ENCODE results near the gene TMEM179B.
A peak's percentile ranks its signal among the peaks of the same experiment; 100 is the strongest.

TMEM179B gene

GRCh38 chr11:62832336-62833234, 45.4 kb downstream of the TMEM179B start, which contains the start of gene TEX54:
TSS of gene TEX54 (minus strand) at chr11:62832841.
- WGBS (ENCODE audit: insufficient coverage, insufficient read length), result no CpG with 5 or more reads among the region's 40 CpGs
- DNase-seq (ENCODE audit: low read depth, low spot score), result no peak
- no peaks in the 10 kb centered on the region; the same call in 1 of the 2 replicates for H3K4me1 ChIP-seq (ENCODE audit: control insufficient read depth, insufficient read depth, low read length)
- H3K9me3 ChIP-seq (ENCODE audit: control insufficient read depth, insufficient read depth, low read length), result no peaks in the 10 kb centered on the region
- peaks cover 20% of the 10 kb centered on the region for H3K36me3 ChIP-seq (ENCODE audit: control insufficient read depth, insufficient read depth, low read length)
- H3K27me3 ChIP-seq (ENCODE audit: control insufficient read depth, insufficient read depth, low read length), result no peaks in the 10 kb centered on the region
- H3K4me3 ChIP-seq (ENCODE audit: low read length), result peak within 1 kb of the TSS; percentile 92; the same call in 1 of the 2 replicates
- H3K27ac ChIP-seq (ENCODE audit: low read length), result no peak within 1 kb of the TSS

- no CpG with 5 or more reads among the region's 8 CpGs for WGBS (ENCODE audit: insufficient coverage, insufficient read length)
These were observed 48.1 kb downstream of the TMEM179B start for GRCh38 chr11:62835336-62835735.

GRCh38 chr11:62839050-62839945, 52.1 kb downstream of the TMEM179B start, which contains the start of gene WDR74:
TSS of gene WDR74 (minus strand) at chr11:62839590. CDS start at chr11:62839570, 20 bp downstream.
- WGBS (ENCODE audit: insufficient coverage, insufficient read length), result no CpG with 5 or more reads among the region's 62 CpGs
- DNase-seq (ENCODE audit: low read depth, low spot score), result no peak
- Histone ChIP-seq H3K4me1 (ENCODE audit: control insufficient read depth, insufficient read depth, low read length) (no peaks in the 10 kb centered on the region), H3K4me3 (ENCODE audit: low read length) (peak within 1 kb of the TSS; percentile 92), H3K36me3 (ENCODE audit: control insufficient read depth, insufficient read depth, low read length) (peaks cover 16% of the 10 kb centered on the region), H3K27ac (ENCODE audit: low read length) (no peak within 1 kb of the TSS), H3K9me3 (ENCODE audit: control insufficient read depth, insufficient read depth, low read length) (no peaks in the 10 kb centered on the region), H3K27me3 (ENCODE audit: control insufficient read depth, insufficient read depth, low read length) (no peaks in the 10 kb centered on the region)

More at GRCh38 chr11:62835336-62835735, 48.1 kb downstream of the TMEM179B start:
- Histone ChIP-seq H3K27ac (ENCODE audit: low read length) (no peak overlapping the region), H3K27me3 (ENCODE audit: control insufficient read depth, insufficient read depth, low read length) (no peaks in the 10 kb centered on the region), H3K4me1 (ENCODE audit: control insufficient read depth, insufficient read depth, low read length) (no peaks in the 10 kb centered on the region; the same call in 1 of the 2 replicates), H3K4me3 (ENCODE audit: low read length) (no peak overlapping the region), H3K9me3 (ENCODE audit: control insufficient read depth, insufficient read depth, low read length) (no peaks in the 10 kb centered on the region), H3K36me3 (ENCODE audit: control insufficient read depth, insufficient read depth, low read length) (peaks cover 20% of the 10 kb centered on the region)
- no peak for DNase-seq (ENCODE audit: low read depth, low spot score)

Data from iPS DF 6.9 (cell line).